H1 (cell line): ENCODE data around the gene ADK. TPM values are rescaled to one million over a fixed set of nuclear protein-coding genes. Genes with fewer than 3 reads are reported as not detected.

Experiments used
- CTCF ChIA-PET: fragments of 300-600 bp; sonication (Branson Sonifier 250); formaldehyde crosslinking; loops from one replicate; lab custom pipeline; 2021; ENCODE audit not compliant: partially characterized antibody; lab: Charles Lee
- POLR2A ChIA-PET: fragments of 300-600 bp; sonication (Branson Sonifier 250); formaldehyde crosslinking; loops from one replicate; lab custom pipeline; 2021; ENCODE audit warnings: inconsistent platforms; ENCODE audit not compliant: partially characterized antibody; lab: Charles Lee
- DNase-seq, 2 experiments: peaks; one replicate each; pipeline versions ENCODE4 v3.0.0 to v3.0.0-alpha.2; 2010 to 2022; ENCODE audit warnings: low spot score in 2 of 2, low read depth in 1 of 2, mixed read lengths in 1 of 2
- FAIRE-seq: peaks from 2 replicates; lab custom pipeline; 2011; peaks lifted over from hg19 to GRCh38; lab: Jason Lieb, UNC
- H2AFZ ChIP-seq: 2 replicates; pipeline ENCODE4 v1.8.1; 2012; ENCODE audit warnings: low read length, inconsistent platforms
- H2AK5ac ChIP-seq: 2 replicates; pipeline ENCODE4 v1.6.1; 2013; ENCODE audit warnings: low read depth, low read length
- H2BK120ac ChIP-seq: replicated peaks from 2 replicates; pipeline ENCODE3; 2013; ENCODE audit warnings: low read depth, low read length, inconsistent platforms
- H2BK12ac ChIP-seq: 2 replicates; pipeline ENCODE4 v1.6.1; 2013; ENCODE audit warnings: low read depth, low read length
- H2BK15ac ChIP-seq: 2 replicates; pipeline ENCODE4 v1.6.1; 2013; ENCODE audit warnings: low read length
- H2BK20ac ChIP-seq: 2 replicates; pipeline ENCODE4 v1.6.1; 2013; ENCODE audit warnings: low read length
- H2BK5ac ChIP-seq: 2 replicates; pipeline ENCODE4 v1.6.1; 2013; ENCODE audit warnings: low read depth, low read length
- H3K14ac ChIP-seq: 2 replicates; pipeline ENCODE4 v1.6.1; 2013; ENCODE audit warnings: inconsistent platforms; ENCODE audit not compliant: insufficient read length
- H3K18ac ChIP-seq: 2 replicates; pipeline ENCODE4 v1.6.1; 2013; ENCODE audit warnings: low read length; ENCODE audit errors: extremely low read depth
- H3K23ac ChIP-seq: 2 replicates; pipeline ENCODE4 v1.6.1; 2013; ENCODE audit warnings: inconsistent platforms; ENCODE audit not compliant: insufficient read length
- H3K23me2 ChIP-seq: 2 replicates; pipeline ENCODE4 v1.6.1; 2013; ENCODE audit warnings: low read depth, low read length
- H3K27ac ChIP-seq: 2 replicates; pipeline ENCODE4 v1.6.1; 2011; ENCODE audit warnings: low read depth, low read length, inconsistent platforms
- H3K27me3 ChIP-seq, 4 experiments: replicated peaks in 1 of 4; 1 replicate in 1 of 4; 2 replicates in 3 of 4; pipeline versions ENCODE4 v1.6.1 to v1.8.1; 2011 to 2013; ENCODE audit warnings: low read length in 3 of 4, mild to moderate bottlenecking in 3 of 4, inconsistent platforms in 2 of 4, mixed read lengths in 2 of 4, moderate library complexity in 1 of 4; ENCODE audit not compliant: control insufficient read depth in 3 of 4, insufficient read depth in 3 of 4; ENCODE audit errors: extremely low read depth in 1 of 4
- H3K36me3 ChIP-seq, 4 experiments: 2 replicates each; pipeline versions ENCODE4 v1.6.1 to v1.8.1; 2011 to 2013; ENCODE audit warnings: mild to moderate bottlenecking in 4 of 4, low read length in 3 of 4, moderate library complexity in 2 of 4, control low read depth in 1 of 4, inconsistent platforms in 1 of 4; ENCODE audit not compliant: insufficient read depth in 4 of 4, control insufficient read depth in 2 of 4
- H3K4ac ChIP-seq: replicated peaks from 2 replicates; pipeline ENCODE3; 2013; ENCODE audit warnings: low read length, low read depth, mixed read lengths, inconsistent platforms; ENCODE audit not compliant: insufficient read length
- H3K4me1 ChIP-seq, 4 experiments: replicated peaks in 1 of 4; 1 replicate in 1 of 4; 2 replicates in 3 of 4; pipeline versions ENCODE4 v1.6.1 to v1.8.1; 2011 to 2013; ENCODE audit warnings: low read length in 3 of 4, inconsistent platforms in 2 of 4, mixed read lengths in 1 of 4; ENCODE audit not compliant: insufficient read depth in 4 of 4, control insufficient read depth in 3 of 4
- H3K4me2 ChIP-seq, 2 experiments: 2 replicates each; pipeline versions ENCODE4 v1.6.1 to v1.8.1; 2011 to 2013; ENCODE audit warnings: low read depth in 2 of 2, low read length in 2 of 2, control low read depth in 1 of 2, inconsistent platforms in 1 of 2, mild to moderate bottlenecking in 1 of 2; ENCODE audit not compliant: insufficient read depth in 1 of 2
- H3K4me3 ChIP-seq, 4 experiments: fragments of 200-600, 300-600 bp in 1 of 4; sonication (generic), shearing (Covaris generic), sonication (Bioruptor Twin) in 1 of 4; 2 replicates each; pipeline versions ENCODE4 v1.5.1 to v1.8.1; 2011 to 2016; ENCODE audit warnings: low read length in 4 of 4, low read depth in 3 of 4, control low read depth in 2 of 4, inconsistent platforms in 2 of 4, mild to moderate bottlenecking in 2 of 4, mixed read lengths in 1 of 4, moderate library complexity in 1 of 4; ENCODE audit not compliant: insufficient read depth in 2 of 4; ENCODE audit errors: extremely low read depth in 1 of 4
- H3K56ac ChIP-seq: replicated peaks from 2 replicates; pipeline ENCODE3; 2013; ENCODE audit warnings: low read depth, mild to moderate bottlenecking, mixed read lengths, low read length, inconsistent platforms; ENCODE audit not compliant: insufficient read length
- H3K79me1 ChIP-seq: 2 replicates; pipeline ENCODE4 v1.6.1; 2013; ENCODE audit warnings: low read depth, low read length, control low read depth
- H3K79me2 ChIP-seq, 2 experiments: 2 replicates each; pipeline versions ENCODE4 v1.6.1 to v1.8.1; 2012 to 2013; ENCODE audit warnings: low read length in 2 of 2, mild to moderate bottlenecking in 2 of 2, inconsistent platforms in 1 of 2; ENCODE audit not compliant: insufficient read depth in 2 of 2, control insufficient read depth in 1 of 2
- H3K9ac ChIP-seq, 4 experiments: replicated peaks in 1 of 4; 1 replicate in 1 of 4; 2 replicates in 3 of 4; pipeline versions ENCODE4 v1.6.1 to v1.8.1; 2011 to 2013; ENCODE audit warnings: low read depth in 3 of 4, low read length in 3 of 4, control low read depth in 2 of 4, mild to moderate bottlenecking in 2 of 4, moderate library complexity in 2 of 4, inconsistent platforms in 1 of 4; ENCODE audit errors: extremely low read depth in 1 of 4
- H3K9me3 ChIP-seq, 2 experiments: 2 replicates each; pipeline versions ENCODE4 v1.6.1 to v1.8.1; 2012 to 2013; ENCODE audit warnings: mild to moderate bottlenecking in 2 of 2, moderate library complexity in 2 of 2, control low read depth in 1 of 2, inconsistent platforms in 1 of 2, low read depth in 1 of 2, low read length in 1 of 2, mixed read lengths in 1 of 2; ENCODE audit not compliant: insufficient read depth in 2 of 2
- H4K20me1 ChIP-seq, 2 experiments: replicated peaks in 1 of 2; 2 replicates each; pipeline versions ENCODE3 to v1.8.1; 2011 to 2013; ENCODE audit warnings: inconsistent platforms in 2 of 2, low read length in 2 of 2, mild to moderate bottlenecking in 1 of 2; ENCODE audit not compliant: insufficient read depth in 2 of 2, control insufficient read depth in 1 of 2
- H4K5ac ChIP-seq: 2 replicates; pipeline ENCODE4 v1.6.1; 2013; ENCODE audit warnings: low read length, low read depth, mixed read lengths, inconsistent platforms; ENCODE audit not compliant: insufficient read length
- H4K8ac ChIP-seq: 2 replicates; pipeline ENCODE4 v1.8.0; 2013; ENCODE audit warnings: mild to moderate bottlenecking, moderate library complexity, low read length, inconsistent platforms; ENCODE audit not compliant: insufficient read depth; ENCODE audit errors: extremely low read depth
- H4K91ac ChIP-seq: replicated peaks from 2 replicates; pipeline ENCODE3; 2013; ENCODE audit warnings: low read length, mixed read lengths, inconsistent platforms; ENCODE audit not compliant: insufficient read length
- CEBPB ChIP-seq: IDR thresholded peaks from 2 replicates; pipeline ENCODE4 v1.6.1; 2012; ENCODE audit warnings: low read depth, low read length
- KDM1A ChIP-seq: fragments of 200-600, 300-600 bp; sonication (generic); IDR thresholded peaks from 2 replicates; pipeline ENCODE4 v1.7.1; 2016; ENCODE audit warnings: mild to moderate bottlenecking, low read length, borderline replicate concordance
- RNF2 ChIP-seq: fragments of 200-900, 300-1000 bp; sonication (generic); IDR thresholded peaks from 2 replicates; pipeline ENCODE4 v1.7.1; 2016; ENCODE audit warnings: borderline replicate concordance, low read depth, mild to moderate bottlenecking, antibody characterized with exemption, low read length; ENCODE audit not compliant: poor library complexity, severe bottlenecking; ENCODE audit errors: missing control alignments
- SUZ12 ChIP-seq: fragments of 200-600 bp; sonication (generic); IDR thresholded peaks from 2 replicates; pipeline ENCODE4 v1.6.1; 2012; ENCODE audit warnings: mild to moderate bottlenecking, inconsistent platforms, low read length, moderate library complexity, mixed read lengths
- WGBS, 2 experiments: shearing (Covaris generic) in 1 of 2; methylation state at CpG; one replicate each; pipeline versions ENCODE4 v1.1.6 to v1.1.7; 2013 to 2015; ENCODE audit warnings: low lambda C conversion rate in 2 of 2, mixed read lengths in 2 of 2, inconsistent platforms in 1 of 2, low coverage in 1 of 2, missing lambda C conversion rate in 1 of 2; ENCODE audit not compliant: insufficient replicate concordance in 2 of 2, insufficient coverage in 1 of 2, insufficient read length in 1 of 2; ENCODE audit errors: extremely low coverage in 1 of 2, missing lambda C conversion rate in 1 of 2; 5-methylcytosine and 5-hydroxymethylcytosine counted together
- polyA plus RNA-seq, 7 experiments: library from polyadenylated mRNA; depleted of rRNA in 3 of 7; stranded (reverse) in 5 of 7; unstranded in 2 of 7; fragments of >200 nt in 5 of 7; fragments of 200-250 nt in 2 of 7; gene quantifications; 1 replicate in 5 of 7; 2 replicates in 1 of 7; 4 replicates in 1 of 7; pipeline versions ENCODE4 v1.2.1 to v1.2.3, GENCODE V29; 2011 to 2013; ENCODE audit warnings: missing spikeins in 2 of 7, mixed read lengths in 2 of 7
- total RNA-seq: library from RNA; stranded (reverse); fragmentation: NEBNext Ultra II Directional; extraction: Animal tissue kit (Norgen Biotek cat#: 25700); gene quantifications from 2 replicates; pipeline ENCODE4 v1.2.1, GENCODE V29; 2021
- TF ChIP-seq, protein P1 (sequence below), 3 experiments: IDR thresholded peaks; 1 replicate in 2 of 3; 2 replicates in 1 of 3; pipeline versions ENCODE4 v1.5.1 to v1.6.1; 2011; ENCODE audit warnings: low read length in 3 of 3, mild to moderate bottlenecking in 3 of 3, inconsistent platforms in 2 of 3, low read depth in 1 of 3, moderate library complexity in 1 of 3; ENCODE audit not compliant: insufficient read depth in 1 of 3; ENCODE audit errors: control extremely low read depth in 1 of 3

Gene ADK
- total and polyA plus RNA-seq, 2 of the 8 experiments (the other 6 are each of a cell fraction or from before 2014, with no cell fraction given), result 12.3 to 42.4 TPM

DNA sequence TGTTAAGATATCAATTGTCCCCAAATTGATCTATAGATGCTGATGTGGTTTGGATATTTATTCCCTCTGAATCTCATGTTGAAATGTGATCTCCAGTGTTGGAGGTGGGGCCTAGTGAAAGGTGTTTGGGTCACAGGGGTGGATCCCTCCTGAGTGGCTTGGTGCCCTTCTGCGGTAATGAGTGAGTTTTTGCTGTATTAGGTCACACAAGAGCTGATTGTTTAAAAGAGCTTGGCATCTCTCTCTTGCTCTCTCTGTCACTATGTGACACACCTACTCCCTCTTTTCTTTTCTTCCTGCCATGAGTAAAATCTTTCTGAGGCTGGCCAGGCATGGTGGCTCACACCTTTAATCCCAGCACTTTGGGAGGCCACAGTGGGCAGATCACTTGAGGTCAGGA, 577.2 kb downstream of the ADK start:
- no peaks in the 10 kb centered on the region for H4K20me1 ChIP-seq
- H3K56ac ChIP-seq, result no peak overlapping the region
- H2BK12ac ChIP-seq, result 0 out of 2 replicates have a peak overlapping the region, but pooled peaks have one; percentile 60
- no peaks in the 10 kb centered on the region for H3K79me2 ChIP-seq
- ChIA-PET POLR2A (no interaction called here), CTCF (interaction anchor here (0.7 kb wide), 1 partner anchor 1110 kb away, joined by 3 read pairs; no protein-coding TSS in a partner anchor)
- no peak overlapping the region for H2BK15ac ChIP-seq
- no peak overlapping the region for H3K4me3 ChIP-seq
- no peak overlapping the region for H3K23ac ChIP-seq
- FAIRE-seq, result no peak
- H3K36me3 ChIP-seq, result no peaks in the 10 kb centered on the region
- H3K9ac ChIP-seq, result no peak overlapping the region
- no peak overlapping the region for H2BK120ac ChIP-seq
- H3K27ac ChIP-seq, result no peak overlapping the region
- no peak overlapping the region for H2AK5ac ChIP-seq
- 90% methylated on average over 1 of the region's 1 CpG; no CpG with 5 or more reads in 1 of the 2 experiments for WGBS, 2 experiments
- H3K14ac ChIP-seq, result no peak overlapping the region
- H3K9me3 ChIP-seq, result peaks cover 1 to 10% of the 10 kb centered on the region in 2 experiments; a peak in 2 of 4 replicates
- H3K79me1 ChIP-seq, result no peaks in the 10 kb centered on the region
- no peak overlapping the region for H2BK5ac ChIP-seq
- no peak overlapping the region for H3K4ac ChIP-seq
- H4K8ac ChIP-seq, result no peak overlapping the region
- H3K4me2 ChIP-seq, result no peak overlapping the region
- H3K18ac ChIP-seq, result no peak overlapping the region
- H3K27me3 ChIP-seq, result no peaks in the 10 kb centered on the region
- no peak overlapping the region for H2AFZ ChIP-seq
- no peak overlapping the region for H4K5ac ChIP-seq
- no peaks in the 10 kb centered on the region for H3K23me2 ChIP-seq
- peaks cover 2 to 9% (median 8%) of the 10 kb centered on the region in 4 experiments; a peak in 6 of 7 replicates for H3K4me1 ChIP-seq
- H4K91ac ChIP-seq, result no peak overlapping the region
- DNase-seq, result no peak
- no peak overlapping the region for H2BK20ac ChIP-seq
- TF ChIP-seq KDM1A, result no peak
- TF ChIP-seq SUZ12, result no peak
- TF ChIP-seq, protein P1, sequence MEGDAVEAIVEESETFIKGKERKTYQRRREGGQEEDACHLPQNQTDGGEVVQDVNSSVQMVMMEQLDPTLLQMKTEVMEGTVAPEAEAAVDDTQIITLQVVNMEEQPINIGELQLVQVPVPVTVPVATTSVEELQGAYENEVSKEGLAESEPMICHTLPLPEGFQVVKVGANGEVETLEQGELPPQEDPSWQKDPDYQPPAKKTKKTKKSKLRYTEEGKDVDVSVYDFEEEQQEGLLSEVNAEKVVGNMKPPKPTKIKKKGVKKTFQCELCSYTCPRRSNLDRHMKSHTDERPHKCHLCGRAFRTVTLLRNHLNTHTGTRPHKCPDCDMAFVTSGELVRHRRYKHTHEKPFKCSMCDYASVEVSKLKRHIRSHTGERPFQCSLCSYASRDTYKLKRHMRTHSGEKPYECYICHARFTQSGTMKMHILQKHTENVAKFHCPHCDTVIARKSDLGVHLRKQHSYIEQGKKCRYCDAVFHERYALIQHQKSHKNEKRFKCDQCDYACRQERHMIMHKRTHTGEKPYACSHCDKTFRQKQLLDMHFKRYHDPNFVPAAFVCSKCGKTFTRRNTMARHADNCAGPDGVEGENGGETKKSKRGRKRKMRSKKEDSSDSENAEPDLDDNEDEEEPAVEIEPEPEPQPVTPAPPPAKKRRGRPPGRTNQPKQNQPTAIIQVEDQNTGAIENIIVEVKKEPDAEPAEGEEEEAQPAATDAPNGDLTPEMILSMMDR (IDR thresholded peaks at IDR 0.05; ENCODE audit: control extremely low read depth in 1 of 3, insufficient read depth in 1 of 3, low read depth in 1 of 3, low read length in 3 of 3), result no peak
- TF ChIP-seq RNF2, result no peak
- no peak for TF ChIP-seq CEBPB
